Kidney epithelial cell (primary cell): ENCODE data around the gene TMEM255B. TPM values are rescaled to one million over a fixed set of nuclear protein-coding genes. Genes with fewer than 3 reads are reported as not detected.
"Not testable (repeated sequence)": the region's sequence is repeated elsewhere in the genome, so short reads cannot be mapped to it uniquely, and the experiment has no call there.

ENCODE experiments used
- DNase-seq: peaks from one replicate; pipeline ENCODE4 v3.0.0-alpha.2; 2010; ENCODE audit warnings: low read depth
- H3K27me3 ChIP-seq: 2 replicates; pipeline ENCODE4 v1.6.0; 2011; ENCODE audit warnings: low read length; ENCODE audit not compliant: control insufficient read depth, insufficient read depth
- H3K36me3 ChIP-seq: 2 replicates; pipeline ENCODE4 v1.5.1; 2011; ENCODE audit warnings: low read length; ENCODE audit not compliant: control insufficient read depth, insufficient read depth
- H3K4me3 ChIP-seq: 2 replicates; pipeline ENCODE4 v1.5.1; 2011; ENCODE audit warnings: low read depth, mild to moderate bottlenecking, control low read depth, low read length
- total RNA-seq: library from RNA; depleted of rRNA; stranded (reverse); fragments of >200 nt; gene quantifications from 2 replicates; pipeline ENCODE4 v1.2.3, GENCODE V29; 2015
- TF ChIP-seq, protein P1 (sequence below): IDR thresholded peaks from 2 replicates; pipeline ENCODE4 v1.5.1; 2011; ENCODE audit warnings: mild to moderate bottlenecking, moderate library complexity, low read length, control low read depth, inconsistent platforms; ENCODE audit not compliant: insufficient read depth, poor library complexity, severe bottlenecking

Gene TMEM255B
- total RNA-seq, 1 donor from 2014 or later = 11.4 TPM

DNA sequence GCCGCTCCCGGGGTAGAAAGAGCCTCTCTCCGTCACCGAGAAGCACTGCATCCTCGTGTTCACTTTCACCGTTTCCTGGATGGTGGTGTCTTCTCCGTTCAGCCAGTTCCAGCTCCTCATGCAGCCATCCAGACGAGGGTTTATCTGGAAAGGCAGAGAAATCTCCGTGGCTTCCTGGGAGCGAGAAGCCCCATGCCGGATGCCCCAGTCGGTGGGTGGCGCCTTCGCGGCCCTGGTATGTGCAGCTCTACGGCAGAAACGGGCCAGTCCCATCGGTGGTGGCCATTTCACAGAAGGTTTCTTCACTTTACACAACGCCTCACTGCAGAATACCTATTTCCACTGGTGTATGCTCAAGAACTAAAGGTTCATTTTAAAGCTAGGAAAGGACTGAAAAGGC is 68.0 kb downstream of the TMEM255B start:
- Histone ChIP-seq H3K27me3 (no peaks in the 10 kb centered on the region), H3K36me3 (peaks cover 3% of the 10 kb centered on the region), H3K4me3 (no peak overlapping the region)
- DNase-seq = no peak
- TF ChIP-seq, protein P1, sequence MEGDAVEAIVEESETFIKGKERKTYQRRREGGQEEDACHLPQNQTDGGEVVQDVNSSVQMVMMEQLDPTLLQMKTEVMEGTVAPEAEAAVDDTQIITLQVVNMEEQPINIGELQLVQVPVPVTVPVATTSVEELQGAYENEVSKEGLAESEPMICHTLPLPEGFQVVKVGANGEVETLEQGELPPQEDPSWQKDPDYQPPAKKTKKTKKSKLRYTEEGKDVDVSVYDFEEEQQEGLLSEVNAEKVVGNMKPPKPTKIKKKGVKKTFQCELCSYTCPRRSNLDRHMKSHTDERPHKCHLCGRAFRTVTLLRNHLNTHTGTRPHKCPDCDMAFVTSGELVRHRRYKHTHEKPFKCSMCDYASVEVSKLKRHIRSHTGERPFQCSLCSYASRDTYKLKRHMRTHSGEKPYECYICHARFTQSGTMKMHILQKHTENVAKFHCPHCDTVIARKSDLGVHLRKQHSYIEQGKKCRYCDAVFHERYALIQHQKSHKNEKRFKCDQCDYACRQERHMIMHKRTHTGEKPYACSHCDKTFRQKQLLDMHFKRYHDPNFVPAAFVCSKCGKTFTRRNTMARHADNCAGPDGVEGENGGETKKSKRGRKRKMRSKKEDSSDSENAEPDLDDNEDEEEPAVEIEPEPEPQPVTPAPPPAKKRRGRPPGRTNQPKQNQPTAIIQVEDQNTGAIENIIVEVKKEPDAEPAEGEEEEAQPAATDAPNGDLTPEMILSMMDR = no peak

DNA sequence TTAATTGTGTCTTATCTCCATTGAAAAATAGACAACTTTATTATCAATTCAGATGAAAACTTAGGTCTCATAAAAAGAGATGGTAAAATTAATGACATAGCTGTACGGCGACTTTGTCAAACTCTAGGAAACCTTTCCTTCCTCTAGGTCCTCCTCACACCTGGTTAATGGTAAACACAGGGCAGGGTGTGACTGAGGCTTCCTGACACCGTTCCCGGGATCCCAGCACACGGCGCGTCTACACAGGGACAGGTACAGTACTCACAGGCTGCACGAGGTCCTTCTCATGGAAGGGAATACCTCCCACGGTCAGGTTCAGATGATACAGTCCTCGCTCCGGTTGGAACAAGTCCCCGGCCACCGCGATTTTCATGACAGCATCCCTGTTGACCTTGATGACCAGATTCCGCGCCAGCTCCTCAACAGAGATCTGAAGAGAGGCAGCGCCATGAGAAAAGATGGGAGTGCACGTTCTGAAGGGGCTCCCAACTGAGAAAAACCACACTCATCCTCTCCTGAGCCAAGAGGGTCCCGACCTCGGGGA is 69.3 kb downstream of the TMEM255B start:
- Histone ChIP-seq H3K4me3 (no peak overlapping the region), H3K27me3 (no peaks in the 10 kb centered on the region), H3K36me3 (peaks cover 3% of the 10 kb centered on the region)
- TF ChIP-seq, protein P1 = no peak
- DNase-seq = no peak

DNA sequence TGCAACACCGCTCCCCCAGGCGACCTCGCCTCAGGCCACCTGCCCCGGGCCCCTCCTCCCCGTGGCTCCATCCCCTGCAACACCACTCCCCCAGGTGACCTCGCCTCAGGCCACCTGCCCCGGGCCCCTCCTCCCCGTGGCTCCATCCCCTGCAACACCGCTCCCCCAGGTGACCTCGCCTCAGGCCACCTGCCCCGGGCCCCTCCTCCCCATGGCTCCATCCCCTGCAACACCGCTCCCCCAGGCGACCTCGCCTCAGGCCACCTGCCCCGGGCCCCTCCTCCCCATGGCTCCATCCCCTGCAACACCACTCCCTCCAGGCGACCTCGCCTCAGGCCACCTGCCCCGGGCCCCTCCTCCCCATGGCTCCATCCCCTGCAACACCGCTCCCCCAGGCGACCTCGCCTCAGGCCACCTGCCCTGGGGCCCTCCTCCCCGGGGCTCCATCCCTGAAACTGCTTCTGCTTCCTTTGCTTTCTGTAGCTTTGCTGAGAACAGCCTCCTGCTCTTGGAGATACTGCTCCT is 71.5 kb downstream of the TMEM255B start:
- H3K4me3 ChIP-seq, H3K36me3 ChIP-seq, DNase-seq, H3K27me3 ChIP-seq: not testable (repeated sequence)

DNA sequence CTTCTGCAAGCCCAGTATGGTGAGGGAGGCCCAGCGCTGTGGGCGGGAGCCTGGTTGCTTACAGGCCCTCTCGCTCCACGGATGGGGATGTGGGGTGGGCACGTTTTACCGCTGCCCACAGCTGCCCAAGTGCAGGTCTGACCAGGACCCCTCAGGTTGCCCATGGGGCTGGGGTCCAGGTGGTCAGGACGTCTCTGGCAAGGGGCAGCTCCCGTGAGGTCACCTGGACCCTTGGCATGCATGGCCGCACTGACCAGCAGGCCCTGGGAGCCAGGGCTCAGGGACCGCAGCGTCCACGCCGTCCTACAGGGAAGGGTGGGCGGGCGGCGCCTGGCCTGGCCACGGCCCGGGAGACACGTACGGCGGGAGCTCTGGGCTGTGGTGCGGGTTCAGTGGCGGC is 72.0 kb downstream of the TMEM255B start:
- TF ChIP-seq, protein P1 = no peak
- H3K4me3 ChIP-seq = no peak overlapping the region
- DNase-seq = no peak
- H3K36me3 ChIP-seq = peaks cover 3% of the 10 kb centered on the region
- H3K27me3 ChIP-seq = no peaks in the 10 kb centered on the region

DNA sequence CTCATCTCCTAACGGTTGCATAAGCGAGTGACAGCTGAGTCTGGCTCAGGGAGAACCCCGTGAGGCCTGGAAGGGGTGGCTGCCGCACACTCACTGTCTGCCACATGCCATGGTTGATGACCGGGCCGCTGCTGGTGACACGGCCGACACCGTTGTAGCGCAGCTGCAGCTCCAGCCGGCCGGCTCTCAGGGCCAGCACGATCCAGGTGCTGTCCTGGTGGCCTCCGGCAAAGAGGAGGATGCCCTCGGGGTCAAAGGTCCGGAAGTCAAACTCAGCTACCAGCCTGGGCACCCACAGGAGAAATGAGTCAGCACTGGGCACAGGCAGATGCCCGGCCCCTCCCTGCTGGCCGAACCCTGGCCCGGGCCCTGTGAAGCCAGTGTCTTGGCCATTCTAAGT is 73.2 kb downstream of the TMEM255B start:
- Histone ChIP-seq H3K27me3 (no peaks in the 10 kb centered on the region), H3K36me3 (peaks cover 3% of the 10 kb centered on the region), H3K4me3 (no peak overlapping the region)
- TF ChIP-seq, protein P1 = no peak
- DNase-seq = no peak

DNA sequence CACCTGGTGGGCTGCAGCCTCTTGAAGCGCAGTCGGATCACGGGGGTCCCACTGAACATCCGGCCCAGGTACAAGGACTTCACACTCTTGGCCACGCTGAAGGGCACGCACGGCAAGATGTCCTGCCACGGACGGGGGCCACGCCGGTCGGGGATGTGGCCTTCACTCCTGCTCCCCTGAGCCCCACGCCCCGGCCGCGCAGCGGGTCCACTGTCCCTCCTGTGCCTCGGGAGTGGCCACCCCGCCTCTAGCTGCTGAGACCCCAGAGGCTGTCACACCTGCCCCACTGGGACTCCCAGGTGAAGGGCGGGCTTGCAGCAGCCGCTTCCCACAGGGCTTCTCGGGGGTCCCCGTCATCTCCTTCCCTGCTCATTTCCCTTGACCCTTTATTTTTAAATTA is 73.6 kb downstream of the TMEM255B start:
- H3K27me3 ChIP-seq = no peaks in the 10 kb centered on the region
- TF ChIP-seq, protein P1 = no peak
- no peak for DNase-seq
- H3K36me3 ChIP-seq = peaks cover 3% of the 10 kb centered on the region
- H3K4me3 ChIP-seq = no peak overlapping the region
